Coronary artery (tissue), 2 donors: ENCODE measurements around the gene GPR143.

ENCODE experiments used
- DNase-seq: peaks from one replicate; pipeline ENCODE4 v3.0.0-alpha.2; 2017; ENCODE audit warnings: low spot score
- H3K27ac ChIP-seq, 2 donors: fragments of 200-600 bp; sonication (generic); one replicate each; pipeline ENCODE4 v1.5.1; 2016 to 2019
- H3K4me3 ChIP-seq: fragments of 200-600 bp; sonication (generic); 2 replicates; pipeline ENCODE4 v1.5.1; 2016; ENCODE audit warnings: mild to moderate bottlenecking, moderate library complexity
- TF ChIP-seq, protein P1 (sequence below): fragments of 200-600 bp; sonication (generic); IDR thresholded peaks from one replicate; pipeline ENCODE4 v1.5.1; 2019; ENCODE audit warnings: antibody characterized with exemption

Gene GPR143

DNA sequence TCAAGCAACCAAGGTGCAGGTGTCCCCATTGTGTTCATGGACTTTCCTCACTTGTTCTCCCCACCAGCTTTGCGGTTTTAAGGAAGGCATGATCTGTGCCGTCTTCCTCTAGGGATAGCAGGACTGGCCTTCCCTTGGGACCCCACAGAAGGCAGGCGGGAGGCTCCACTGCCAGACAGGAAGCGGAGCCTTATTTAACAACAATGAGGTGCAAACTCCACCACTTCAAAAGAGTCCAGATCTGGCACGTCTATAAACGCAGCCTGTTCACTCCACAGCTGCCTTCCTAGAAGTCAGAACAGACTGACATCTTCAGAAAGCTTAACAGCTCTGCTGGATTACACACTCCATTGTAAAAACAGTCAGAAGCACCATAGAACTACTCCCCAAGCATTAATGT, 1.7 kb upstream of the GPR143 start:
- DNase-seq = no peak
- TF ChIP-seq, protein P1, sequence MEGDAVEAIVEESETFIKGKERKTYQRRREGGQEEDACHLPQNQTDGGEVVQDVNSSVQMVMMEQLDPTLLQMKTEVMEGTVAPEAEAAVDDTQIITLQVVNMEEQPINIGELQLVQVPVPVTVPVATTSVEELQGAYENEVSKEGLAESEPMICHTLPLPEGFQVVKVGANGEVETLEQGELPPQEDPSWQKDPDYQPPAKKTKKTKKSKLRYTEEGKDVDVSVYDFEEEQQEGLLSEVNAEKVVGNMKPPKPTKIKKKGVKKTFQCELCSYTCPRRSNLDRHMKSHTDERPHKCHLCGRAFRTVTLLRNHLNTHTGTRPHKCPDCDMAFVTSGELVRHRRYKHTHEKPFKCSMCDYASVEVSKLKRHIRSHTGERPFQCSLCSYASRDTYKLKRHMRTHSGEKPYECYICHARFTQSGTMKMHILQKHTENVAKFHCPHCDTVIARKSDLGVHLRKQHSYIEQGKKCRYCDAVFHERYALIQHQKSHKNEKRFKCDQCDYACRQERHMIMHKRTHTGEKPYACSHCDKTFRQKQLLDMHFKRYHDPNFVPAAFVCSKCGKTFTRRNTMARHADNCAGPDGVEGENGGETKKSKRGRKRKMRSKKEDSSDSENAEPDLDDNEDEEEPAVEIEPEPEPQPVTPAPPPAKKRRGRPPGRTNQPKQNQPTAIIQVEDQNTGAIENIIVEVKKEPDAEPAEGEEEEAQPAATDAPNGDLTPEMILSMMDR = no peak
- Histone ChIP-seq H3K4me3 (no peak overlapping the region), H3K27ac (no peak overlapping the region)

GRCh38 chrX:9765072-9765736, 443 bp downstream of the GPR143 start:
- no peak overlapping the region for H3K4me3 ChIP-seq
- DNase-seq = no peak
- H3K27ac ChIP-seq = no peak overlapping the region
- TF ChIP-seq, protein P1 = no peak

DNA sequence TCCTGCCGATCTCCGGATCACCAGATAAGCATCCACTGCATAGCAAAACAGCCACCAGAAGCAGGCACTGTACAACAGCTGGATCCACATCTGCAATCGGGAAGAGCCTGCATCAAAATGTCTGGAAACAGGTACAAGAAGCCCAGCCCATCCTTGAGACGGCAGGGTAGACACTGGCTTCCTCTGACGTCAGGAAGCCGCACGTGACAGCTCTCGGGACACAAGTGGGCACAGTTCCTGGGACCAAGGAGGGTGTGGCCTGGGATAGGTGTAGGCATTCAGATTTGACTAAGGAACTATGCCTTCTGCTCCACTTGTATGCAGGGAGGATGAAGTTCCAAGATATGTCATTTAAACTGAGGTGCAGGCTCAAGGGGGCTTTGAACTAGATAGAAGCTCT, 6.3 kb downstream of the GPR143 start:
- DNase-seq = no peak
- H3K4me3 ChIP-seq = no peak overlapping the region
- TF ChIP-seq, protein P1 = no peak
- H3K27ac ChIP-seq = no peak overlapping the region

DNA sequence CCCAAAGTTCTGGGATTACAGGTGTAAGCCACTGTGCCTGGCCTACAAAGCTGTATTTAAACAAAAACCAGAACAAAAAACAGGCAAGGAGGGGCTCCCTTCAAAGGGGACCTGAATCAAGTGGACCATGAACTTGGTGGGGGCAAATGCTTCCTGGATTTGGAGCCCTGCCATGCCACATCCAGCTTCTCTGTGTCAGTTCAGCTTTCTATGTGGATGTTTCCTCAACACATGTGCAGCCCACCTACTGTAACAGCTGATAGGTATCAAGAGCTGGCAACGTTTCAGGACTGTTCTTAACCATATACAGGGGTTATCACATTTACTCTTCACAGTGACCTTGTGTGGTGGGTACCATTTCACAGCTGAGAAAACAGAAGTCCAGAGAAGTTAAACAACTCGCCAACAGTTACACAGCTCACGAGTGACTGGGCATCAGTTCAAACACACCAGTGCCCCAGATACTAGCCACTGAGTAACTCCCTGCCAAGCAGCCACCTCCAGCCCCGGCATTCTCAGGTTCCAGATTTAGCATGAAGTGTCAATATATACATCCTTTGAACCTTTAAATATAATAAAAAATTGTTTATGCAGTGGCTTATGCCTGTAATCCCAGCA, 7.5 kb downstream of the GPR143 start:
- Histone ChIP-seq H3K27ac (no peak overlapping the region), H3K4me3 (no peak overlapping the region)
- TF ChIP-seq, protein P1 = no peak
- DNase-seq = no peak

GRCh38 chrX:9757366-9757765, 8.3 kb downstream of the GPR143 start:
- Histone ChIP-seq H3K27ac (no peak overlapping the region), H3K4me3 (no peak overlapping the region)
- DNase-seq = no peak
- TF ChIP-seq, protein P1 = no peak

DNA sequence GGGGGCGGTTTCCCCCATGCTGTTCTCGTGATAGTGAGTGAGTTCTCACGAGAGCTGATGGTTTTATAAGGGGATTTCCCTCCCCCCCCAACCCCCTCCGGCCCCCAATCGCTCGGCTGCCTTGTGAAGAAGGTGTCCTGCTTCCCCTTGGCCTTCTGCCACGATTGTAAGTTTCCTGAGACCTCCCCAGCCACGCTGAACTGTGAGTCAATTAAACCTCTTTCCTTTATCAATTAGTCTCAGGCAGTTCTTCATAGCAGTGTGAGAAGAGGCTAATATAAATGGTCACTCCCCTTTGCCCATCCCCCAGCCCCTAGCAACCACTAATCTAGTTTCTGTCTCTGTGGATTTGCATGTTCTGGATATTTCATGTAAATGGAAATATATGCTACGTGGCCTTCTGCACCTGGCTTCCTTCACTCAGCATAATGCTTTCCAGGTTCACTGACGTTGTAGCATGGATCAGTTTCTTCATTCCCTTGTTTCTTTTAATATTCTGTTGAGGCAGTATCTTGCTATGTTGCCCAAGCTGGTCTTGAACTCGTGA, 16.4 kb downstream of the GPR143 start:
- Histone ChIP-seq H3K4me3 (no peak overlapping the region), H3K27ac (no peak overlapping the region)
- DNase-seq = no peak
- TF ChIP-seq, protein P1 = no peak

GRCh38 chrX:9747644-9748043, 18.0 kb downstream of the GPR143 start:
- TF ChIP-seq, protein P1 = no peak
- DNase-seq = no peak
- Histone ChIP-seq H3K4me3 (no peak overlapping the region), H3K27ac (no peak overlapping the region)
